ENCODE data around the gene SMARCA2. TPM values are rescaled to one million over a fixed set of nuclear protein-coding genes. Genes with fewer than 3 reads are reported as not detected.

SMARCA2 gene
- total and polyA plus RNA-seq, 12 donors: 38.3 to 192 (median 142) TPM

DNA sequence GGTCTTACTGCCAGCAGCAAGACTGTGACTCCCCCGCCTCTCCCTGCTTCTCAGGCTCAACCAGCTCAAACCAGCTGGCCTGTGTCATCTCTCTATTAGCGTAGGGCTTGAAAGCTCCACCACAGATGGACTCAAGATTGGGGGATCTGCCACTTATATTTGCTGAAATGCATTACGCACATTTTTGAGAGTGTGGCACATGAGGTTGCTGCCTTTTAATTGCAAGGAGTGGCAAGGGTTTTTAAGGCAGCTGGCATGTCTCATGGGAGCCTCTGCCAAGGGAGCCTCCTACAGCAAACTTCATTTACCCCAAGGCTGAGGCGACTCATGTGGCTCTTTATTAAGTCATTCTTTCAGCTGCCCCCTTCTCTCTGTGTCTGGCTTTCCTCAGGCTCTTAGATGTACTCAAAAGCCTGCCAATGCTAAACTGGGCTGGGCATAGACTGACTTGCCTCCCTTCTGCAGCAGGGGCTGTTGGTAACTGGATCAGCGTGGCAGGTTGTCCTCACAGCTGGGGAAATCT, 219.3 kb downstream of the SMARCA2 start:
- TF ChIP-seq, protein P1, sequence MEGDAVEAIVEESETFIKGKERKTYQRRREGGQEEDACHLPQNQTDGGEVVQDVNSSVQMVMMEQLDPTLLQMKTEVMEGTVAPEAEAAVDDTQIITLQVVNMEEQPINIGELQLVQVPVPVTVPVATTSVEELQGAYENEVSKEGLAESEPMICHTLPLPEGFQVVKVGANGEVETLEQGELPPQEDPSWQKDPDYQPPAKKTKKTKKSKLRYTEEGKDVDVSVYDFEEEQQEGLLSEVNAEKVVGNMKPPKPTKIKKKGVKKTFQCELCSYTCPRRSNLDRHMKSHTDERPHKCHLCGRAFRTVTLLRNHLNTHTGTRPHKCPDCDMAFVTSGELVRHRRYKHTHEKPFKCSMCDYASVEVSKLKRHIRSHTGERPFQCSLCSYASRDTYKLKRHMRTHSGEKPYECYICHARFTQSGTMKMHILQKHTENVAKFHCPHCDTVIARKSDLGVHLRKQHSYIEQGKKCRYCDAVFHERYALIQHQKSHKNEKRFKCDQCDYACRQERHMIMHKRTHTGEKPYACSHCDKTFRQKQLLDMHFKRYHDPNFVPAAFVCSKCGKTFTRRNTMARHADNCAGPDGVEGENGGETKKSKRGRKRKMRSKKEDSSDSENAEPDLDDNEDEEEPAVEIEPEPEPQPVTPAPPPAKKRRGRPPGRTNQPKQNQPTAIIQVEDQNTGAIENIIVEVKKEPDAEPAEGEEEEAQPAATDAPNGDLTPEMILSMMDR (IDR thresholded peaks at IDR 0.05): no peak
- no peak for TF ChIP-seq POLR2A (IDR thresholded peaks at IDR 0.05)
- peak in 3 of 7 donors; percentile 15 to 67 (median 24) for DNase-seq
- Histone ChIP-seq H3K36me3 (replicated peaks in 1 of 2) (no peaks in the 10 kb centered on the region), H3K4me3 (no peak overlapping the region), H3K27me3 (no peaks in the 10 kb centered on the region), H3K4me1 (replicated peaks in 1 of 2) (peaks cover 0 to 12% of the 10 kb centered on the region in 2 donors), H3K9me3 (replicated peaks in 1 of 3) (no peaks in the 10 kb centered on the region), H3K27ac (peak overlapping the region in 1 of 5 donors; percentile 10)
- 74 to 81% (median 76%) methylated on average over 5 of the region's 5 CpGs for WGBS, 4 donors
- intact Hi-C loops (cut with DNase I): no loop called here

DNA sequence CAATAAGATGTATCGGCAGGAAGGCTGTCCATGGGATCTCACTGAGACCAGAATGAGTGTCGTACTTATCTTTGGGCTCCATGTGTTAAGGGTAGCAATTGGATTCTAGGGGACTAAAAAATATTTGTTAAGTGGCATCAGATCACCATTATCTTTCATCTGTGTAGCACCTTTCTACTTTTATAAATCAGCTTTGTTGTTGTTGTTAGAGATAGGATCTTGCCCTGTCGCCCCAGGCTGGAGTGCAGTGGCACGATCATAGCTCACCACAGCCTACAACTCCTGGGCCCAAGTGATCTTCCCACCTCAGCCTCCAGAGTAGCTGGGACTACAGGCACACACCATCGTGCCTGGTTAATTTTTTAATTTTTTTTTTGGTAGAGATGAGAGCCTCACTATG, 220.5 kb downstream of the SMARCA2 start:
- intact Hi-C loops (cut with DNase I): no loop called here
- DNase-seq: no peak
- Histone ChIP-seq H3K9me3 (replicated peaks in 1 of 3) (no peaks in the 10 kb centered on the region), H3K4me3 (no peak overlapping the region), H3K27ac (no peak overlapping the region), H3K36me3 (replicated peaks in 1 of 2) (no peaks in the 10 kb centered on the region), H3K27me3 (no peaks in the 10 kb centered on the region), H3K4me1 (replicated peaks in 1 of 2) (peaks cover 0 to 12% of the 10 kb centered on the region in 2 donors)
- TF ChIP-seq, protein P1 (IDR thresholded peaks at IDR 0.05): no peak
- TF ChIP-seq POLR2A (IDR thresholded peaks at IDR 0.05): no peak
- 88 to 97% (median 91%) methylated on average over 5 of the region's 5 CpGs for WGBS, 4 donors

DNA sequence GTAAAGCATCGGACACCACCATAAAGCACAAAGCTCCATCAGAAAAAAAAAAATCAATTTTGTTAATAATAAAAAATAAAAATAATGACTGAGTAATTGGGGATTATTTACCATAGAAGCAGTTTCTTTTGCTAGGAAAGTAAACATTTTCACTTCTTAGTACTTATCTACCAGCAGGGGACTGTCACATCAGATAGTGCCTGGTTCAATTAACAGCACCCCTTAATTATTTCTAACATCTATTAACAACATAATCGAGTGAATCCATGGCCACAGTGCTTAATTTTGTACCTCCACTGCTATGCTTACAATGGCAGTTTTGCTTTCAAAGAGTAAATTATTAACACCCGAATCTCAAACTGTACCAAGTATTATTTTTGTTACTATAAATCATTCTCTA, 221.7 kb downstream of the SMARCA2 start:
- no peaks in the 10 kb centered on the region for H3K9me3 ChIP-seq (replicated peaks in 1 of 3)
- intact Hi-C loops (cut with DNase I): no loop called here
- H3K4me3 ChIP-seq: no peak overlapping the region
- DNase-seq: no peak
- H3K4me1 ChIP-seq (replicated peaks in 1 of 2): peaks cover 0 to 10% of the 10 kb centered on the region in 2 donors
- H3K36me3 ChIP-seq (replicated peaks in 1 of 2): no peaks in the 10 kb centered on the region
- H3K27ac ChIP-seq: no peak overlapping the region
- 81 to 91% (median 87%) methylated on average over 3 of the region's 3 CpGs for WGBS, 4 donors
- H3K27me3 ChIP-seq: no peaks in the 10 kb centered on the region
- TF ChIP-seq, protein P1 (IDR thresholded peaks at IDR 0.05): no peak
- TF ChIP-seq POLR2A (IDR thresholded peaks at IDR 0.05): no peak

DNA sequence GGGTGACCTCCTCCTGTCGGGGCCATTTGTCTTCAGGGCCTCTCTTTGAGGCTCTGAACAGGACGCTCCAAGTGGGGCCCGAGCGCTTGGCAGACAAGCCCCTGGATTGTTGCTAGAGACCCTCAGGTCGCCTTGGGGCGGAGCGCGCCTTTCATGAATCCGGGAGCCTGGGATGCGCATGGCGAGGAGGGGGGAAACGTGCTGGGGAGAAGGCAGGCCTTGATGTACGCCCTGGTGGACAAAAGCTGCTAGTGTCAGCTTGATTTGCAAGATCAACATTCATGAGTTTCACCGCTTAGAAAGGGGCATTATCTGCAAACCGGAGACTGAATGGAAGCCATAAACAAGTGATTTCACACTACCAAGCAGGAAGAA, 226.3 kb downstream of the SMARCA2 start:
- Histone ChIP-seq H3K27me3 (no peaks in the 10 kb centered on the region), H3K9me3 (replicated peaks in 1 of 3) (no peaks in the 10 kb centered on the region), H3K27ac (peak overlapping the region in 2 of 5 donors; percentile 73 to 75), H3K4me3 (peak overlapping the region in 2 of 4 donors; percentile 21 to 54), H3K36me3 (replicated peaks in 1 of 2) (no peaks in the 10 kb centered on the region), H3K4me1 (replicated peaks in 1 of 2) (peaks cover 7 to 9% of the 10 kb centered on the region in 2 donors)
- WGBS, 4 donors: 22 to 36% (median 29%) methylated on average over 9 to 15 of the region's 15 CpGs
- intact Hi-C loops (cut with DNase I): no loop called here
- peak in 6 of 7 donors; percentile 28 to 79 (median 34) for DNase-seq
- TF ChIP-seq, protein P1 (IDR thresholded peaks at IDR 0.05): peak in 3 of 6 experiments; percentile 15 to 38 (median 33)
- TF ChIP-seq POLR2A (IDR thresholded peaks at IDR 0.05): no peak

Data from adrenal gland (tissue), 12 donors.